OCI-M2 (cell line): ENCODE results near the gene RHOH.
"Not testable (repeated sequence)": the region's sequence is repeated elsewhere in the genome, so short reads cannot be mapped to it uniquely, and the experiment has no call there.

Source experiments
- DNase-seq: peaks from one replicate; lab custom pipeline; 2025; ENCODE audit not compliant: unreplicated experiment; lab: John Stamatoyannopoulos, UW

RHOH gene

GRCh38 chr4:40256817-40257216 is 60.0 kb downstream of the RHOH start:
- DNase-seq = no peak

GRCh38 chr4:40258627-40259026 is 61.8 kb downstream of the RHOH start:
- no peak for DNase-seq

- no peak for DNase-seq
Observed at GRCh38 chr4:40261231-40262076, 64.6 kb downstream of the RHOH start.

- no peak for DNase-seq
Observed at GRCh38 chr4:40262077-40262528, 65.3 kb downstream of the RHOH start.

- no peak for DNase-seq
Observed at GRCh38 chr4:40262861-40263260, 66.0 kb downstream of the RHOH start.

GRCh38 chr4:40264497-40264896 is 67.7 kb downstream of the RHOH start:
- no peak for DNase-seq

- no peak for DNase-seq
Observed at GRCh38 chr4:40264995-40265909, 68.4 kb downstream of the RHOH start.

- no peak for DNase-seq
Observed at GRCh38 chr4:40265910-40266274, 69.1 kb downstream of the RHOH start.

- DNase-seq = no peak
Observed at GRCh38 chr4:40269133-40269532, 72.3 kb downstream of the RHOH start.

GRCh38 chr4:40270609-40271008 is 73.8 kb downstream of the RHOH start:
- DNase-seq = no peak

GRCh38 chr4:40275065-40275730 is 78.4 kb downstream of the RHOH start:
- DNase-seq = no peak

- no peak for DNase-seq
Observed at GRCh38 chr4:40276546-40276945, 79.7 kb downstream of the RHOH start.

- no peak for DNase-seq
Observed at GRCh38 chr4:40280586-40280985, 83.8 kb downstream of the RHOH start.

GRCh38 chr4:40281099-40281498 is 84.3 kb downstream of the RHOH start:
- DNase-seq = no peak

GRCh38 chr4:40281913-40282312 is 85.1 kb downstream of the RHOH start:
- no peak for DNase-seq

GRCh38 chr4:40282857-40283256 is 86.0 kb downstream of the RHOH start:
- not testable (repeated sequence) for DNase-seq

GRCh38 chr4:40283413-40283812 is 86.6 kb downstream of the RHOH start:
- no peak for DNase-seq

GRCh38 chr4:40283968-40284367 is 87.1 kb downstream of the RHOH start:
- no peak for DNase-seq

- no peak for DNase-seq
Observed at GRCh38 chr4:40285692-40286091, 88.9 kb downstream of the RHOH start.

- DNase-seq = no peak
Observed at GRCh38 chr4:40288566-40288965, 91.7 kb downstream of the RHOH start.
